ENCODE data around the gene ARHGEF39. TPM values are rescaled to one million over a fixed set of nuclear protein-coding genes. Genes with fewer than 3 reads are reported as not detected.

ARHGEF39 gene
- polyA plus RNA-seq, 3 donors = 0.13 to 0.53 (median 0.42) TPM

DNA sequence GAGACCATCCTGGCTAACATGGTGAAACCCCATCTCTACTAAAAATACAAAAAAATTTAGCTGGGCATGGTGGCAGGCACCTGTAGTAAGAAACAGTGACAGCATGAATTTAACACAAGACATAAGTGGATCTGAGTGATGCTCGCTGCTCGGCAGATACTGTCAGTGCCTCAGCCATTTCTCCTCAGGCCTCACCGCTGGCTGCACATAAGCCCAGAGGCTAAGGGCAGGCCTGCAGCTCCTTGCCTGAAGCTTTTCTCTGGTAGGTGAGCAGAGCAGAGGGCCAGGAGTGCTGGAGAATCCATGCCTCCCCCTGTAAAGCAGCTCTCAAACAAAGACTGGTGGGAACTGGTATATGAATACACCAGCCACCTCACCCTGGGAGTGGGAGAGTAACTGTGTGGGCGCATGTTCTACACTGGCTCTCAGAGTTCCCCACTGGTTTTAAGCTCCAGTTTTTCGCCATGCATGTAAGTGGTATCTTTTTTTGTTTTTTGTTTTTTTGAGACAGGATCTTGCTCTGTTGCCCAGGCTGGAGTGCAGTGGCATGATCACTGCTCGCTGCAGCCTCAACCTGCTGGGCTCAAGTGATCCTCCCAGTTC lies 36.5 kb downstream of the ARHGEF39 start:
- Histone ChIP-seq H3K4me3 (replicated peaks in 1 of 3; ENCODE audit: low read depth in 2 of 3, low read length in 3 of 3) (no peak overlapping the region), H4K20me1 (ENCODE audit: insufficient read depth, low read length) (no peaks in the 10 kb centered on the region), H3K4me1 (ENCODE audit: control insufficient read depth in 1 of 2, insufficient read depth in 2 of 2, low read length in 2 of 2) (peaks cover under 1% of the 10 kb centered on the region in 2 donors), H3K9me3 (replicated peaks in 1 of 2; ENCODE audit: control insufficient read depth in 1 of 2, insufficient read depth in 1 of 2, low read length in 2 of 2) (no peaks in the 10 kb centered on the region), H3K27me3 (ENCODE audit: control insufficient read depth in 2 of 2, insufficient read depth in 2 of 2, low read length in 2 of 2) (no peaks in the 10 kb centered on the region), H2AFZ (ENCODE audit: insufficient read depth, low read depth, low read length, poor library complexity, severe bottlenecking) (no peak overlapping the region), H3K9ac (ENCODE audit: insufficient read depth, low read length, poor library complexity, severe bottlenecking) (no peak overlapping the region), H3K79me2 (ENCODE audit: insufficient read depth, low read length) (no peaks in the 10 kb centered on the region), H3K27ac (ENCODE audit: low read depth in 1 of 2, low read length in 2 of 2) (no peak overlapping the region), H3K36me3 (replicated peaks in 1 of 2; ENCODE audit: control insufficient read depth in 1 of 2, insufficient read depth in 2 of 2, low read length in 2 of 2) (no peaks in the 10 kb centered on the region), H3K4me2 (replicated peaks; ENCODE audit: extremely low read depth, low read length, poor library complexity, severe bottlenecking) (no peak overlapping the region)
- no peak for TF ChIP-seq CTCF (IDR thresholded peaks at IDR 0.05)
- Mint-ChIP-seq H3K4me1 (peaks cover 5% of the 10 kb centered on the region), H3K27ac (no peak overlapping the region), H3K27me3 (ENCODE audit: low read depth in 3 of 3) (no peaks in the 10 kb centered on the region), H3K36me3 (no peaks in the 10 kb centered on the region), H3K9me3 (no peaks in the 10 kb centered on the region), H3K4me3 (no peak overlapping the region)
- intact Hi-C loops (cut with micrococcal nuclease) = no loop called here
- DNase-seq = no peak
- 100% methylated on average over 4 of the region's 6 CpGs for WGBS (ENCODE audit: insufficient coverage)

DNA sequence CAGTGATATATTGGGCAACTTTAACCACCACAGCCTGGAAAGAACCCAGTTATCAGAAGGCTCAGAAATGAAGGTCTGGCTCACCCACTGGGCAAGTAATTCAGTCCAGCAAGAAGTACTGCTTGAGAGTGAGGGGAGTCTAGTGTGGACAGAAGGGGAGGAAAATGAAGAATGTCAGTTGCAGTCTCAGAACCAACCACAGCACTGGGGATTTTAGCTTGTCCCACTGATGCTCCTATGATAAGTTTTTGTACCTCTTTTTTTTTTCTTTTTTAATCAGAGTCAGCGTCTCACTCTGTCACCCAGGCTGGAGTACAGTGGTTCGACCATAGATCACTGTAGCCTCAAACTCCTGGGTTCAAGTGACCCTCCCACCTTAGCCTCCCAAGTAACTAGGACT lies 37.4 kb downstream of the ARHGEF39 start:
- Histone ChIP-seq H3K9me3 (replicated peaks in 1 of 2; ENCODE audit: control insufficient read depth in 1 of 2, insufficient read depth in 1 of 2, low read length in 2 of 2) (no peaks in the 10 kb centered on the region), H3K27ac (ENCODE audit: low read depth in 1 of 2, low read length in 2 of 2) (no peak overlapping the region), H3K4me2 (replicated peaks; ENCODE audit: extremely low read depth, low read length, poor library complexity, severe bottlenecking) (no peak overlapping the region), H3K36me3 (replicated peaks in 1 of 2; ENCODE audit: control insufficient read depth in 1 of 2, insufficient read depth in 2 of 2, low read length in 2 of 2) (no peaks in the 10 kb centered on the region), H2AFZ (ENCODE audit: insufficient read depth, low read depth, low read length, poor library complexity, severe bottlenecking) (no peak overlapping the region), H4K20me1 (ENCODE audit: insufficient read depth, low read length) (no peaks in the 10 kb centered on the region), H3K4me3 (replicated peaks in 1 of 3; ENCODE audit: low read depth in 2 of 3, low read length in 3 of 3) (no peak overlapping the region), H3K27me3 (ENCODE audit: control insufficient read depth in 2 of 2, insufficient read depth in 2 of 2, low read length in 2 of 2) (no peaks in the 10 kb centered on the region), H3K9ac (ENCODE audit: insufficient read depth, low read length, poor library complexity, severe bottlenecking) (no peak overlapping the region), H3K4me1 (ENCODE audit: control insufficient read depth in 1 of 2, insufficient read depth in 2 of 2, low read length in 2 of 2) (no peaks in the 10 kb centered on the region), H3K79me2 (ENCODE audit: insufficient read depth, low read length) (no peaks in the 10 kb centered on the region)
- no peaks in the 10 kb centered on the region for H3K9me3 Mint-ChIP-seq
- H3K4me3 Mint-ChIP-seq = no peak overlapping the region
- no CpG with 5 or more reads among the region's 2 CpGs for WGBS (ENCODE audit: insufficient coverage)
- H3K4me1 Mint-ChIP-seq = peaks cover 4% of the 10 kb centered on the region
- intact Hi-C loops (cut with micrococcal nuclease) = no loop called here
- no peak overlapping the region for H3K27ac Mint-ChIP-seq
- DNase-seq = no peak
- TF ChIP-seq CTCF (IDR thresholded peaks at IDR 0.05) = no peak
- no peaks in the 10 kb centered on the region for H3K36me3 Mint-ChIP-seq
- no peaks in the 10 kb centered on the region for H3K27me3 Mint-ChIP-seq (ENCODE audit: low read depth in 3 of 3)
